ENCODE measurements around the gene ACSM5.

DNA sequence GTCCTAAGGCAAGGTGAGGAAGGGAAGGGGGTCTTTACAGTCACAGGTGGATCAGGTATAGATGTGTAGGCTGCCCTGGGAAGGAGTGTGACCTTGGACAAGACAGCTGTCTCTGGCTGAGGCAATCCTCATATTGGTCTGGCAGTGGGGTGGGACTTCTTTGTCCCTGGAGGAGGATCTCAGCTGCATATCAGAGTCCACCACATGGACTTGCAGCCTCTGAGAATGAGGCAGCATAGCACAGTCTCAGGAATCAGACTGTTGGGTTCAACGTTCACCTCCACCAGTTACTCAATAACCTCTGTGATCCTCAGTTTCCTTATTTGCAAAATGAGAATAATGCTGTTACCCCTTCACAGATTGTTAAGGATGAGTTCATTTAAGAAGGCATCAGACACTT lies 75.4 kb downstream of the ACSM5 start:
- TF ChIP-seq, protein P1, sequence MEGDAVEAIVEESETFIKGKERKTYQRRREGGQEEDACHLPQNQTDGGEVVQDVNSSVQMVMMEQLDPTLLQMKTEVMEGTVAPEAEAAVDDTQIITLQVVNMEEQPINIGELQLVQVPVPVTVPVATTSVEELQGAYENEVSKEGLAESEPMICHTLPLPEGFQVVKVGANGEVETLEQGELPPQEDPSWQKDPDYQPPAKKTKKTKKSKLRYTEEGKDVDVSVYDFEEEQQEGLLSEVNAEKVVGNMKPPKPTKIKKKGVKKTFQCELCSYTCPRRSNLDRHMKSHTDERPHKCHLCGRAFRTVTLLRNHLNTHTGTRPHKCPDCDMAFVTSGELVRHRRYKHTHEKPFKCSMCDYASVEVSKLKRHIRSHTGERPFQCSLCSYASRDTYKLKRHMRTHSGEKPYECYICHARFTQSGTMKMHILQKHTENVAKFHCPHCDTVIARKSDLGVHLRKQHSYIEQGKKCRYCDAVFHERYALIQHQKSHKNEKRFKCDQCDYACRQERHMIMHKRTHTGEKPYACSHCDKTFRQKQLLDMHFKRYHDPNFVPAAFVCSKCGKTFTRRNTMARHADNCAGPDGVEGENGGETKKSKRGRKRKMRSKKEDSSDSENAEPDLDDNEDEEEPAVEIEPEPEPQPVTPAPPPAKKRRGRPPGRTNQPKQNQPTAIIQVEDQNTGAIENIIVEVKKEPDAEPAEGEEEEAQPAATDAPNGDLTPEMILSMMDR (IDR thresholded peaks at IDR 0.05), result no peak
- no peak for TF ChIP-seq POLR2A (IDR thresholded peaks at IDR 0.05)
